ENCODE data around the gene C3AR1.

- TF ChIP-seq CTCF (IDR thresholded peaks at IDR 0.05) (no peak), POLR2A (IDR thresholded peaks at IDR 0.05) (no peak)
Measured at GRCh38 chr12:8028267-8028666, 37.9 kb downstream of the C3AR1 start.

All from body of pancreas (tissue), 4 donors.